Endothelial cell of umbilical vein (primary cell): ENCODE data around the gene KRTAP20-1.

Source experiments
- CTCF ChIP-seq, 2 donors: IDR thresholded peaks; 1 replicate in 1 of 2; 2 replicates in 1 of 2; pipeline ENCODE4 v1.5.1; 2011; ENCODE audit warnings: low read length in 2 of 2, mild to moderate bottlenecking in 2 of 2, moderate library complexity in 2 of 2, control low read depth in 1 of 2, inconsistent platforms in 1 of 2, low read depth in 1 of 2; ENCODE audit not compliant: insufficient read depth in 1 of 2; ENCODE audit errors: extremely low read depth in 1 of 2
- EZH2 ChIP-seq: IDR thresholded peaks from 2 replicates; pipeline ENCODE4 v1.6.1; 2012; ENCODE audit warnings: borderline replicate concordance, low read depth, mild to moderate bottlenecking, moderate library complexity, low read length, inconsistent platforms; ENCODE audit not compliant: severe bottlenecking
- GATA2 ChIP-seq: IDR thresholded peaks from 2 replicates; pipeline ENCODE4 v1.7.0; 2011; ENCODE audit warnings: low read depth, mild to moderate bottlenecking, moderate library complexity, mixed read lengths, low read length; ENCODE audit not compliant: insufficient read length, insufficient read depth
- MAX ChIP-seq: IDR thresholded peaks from 2 replicates; pipeline ENCODE4 v1.6.1; 2011; ENCODE audit not compliant: insufficient read depth, insufficient read length
- POLR2A ChIP-seq: IDR thresholded peaks from 2 replicates; pipeline ENCODE4 v1.6.1; 2012; ENCODE audit warnings: low read depth, mild to moderate bottlenecking, control low read depth, low read length

GRCh38 chr21:30620522-30620921 is 4.3 kb downstream of the KRTAP20-1 start, which contains the start of gene KRTAP20-4:
- no peak for TF ChIP-seq CTCF (IDR thresholded peaks at IDR 0.05; ENCODE audit: extremely low read depth in 1 of 2, insufficient read depth in 1 of 2, low read depth in 1 of 2, low read length in 2 of 2)
- no peak for TF ChIP-seq GATA2
- TF ChIP-seq POLR2A = no peak
- no peak for TF ChIP-seq EZH2
- TF ChIP-seq MAX = no peak
